A549 treated with Mapracorat at 1 μM for 4 hours (cell line): ENCODE data around the gene HOXD1. TPM values are rescaled to one million over a fixed set of nuclear protein-coding genes. Genes with fewer than 3 reads are reported as not detected.

Source experiments
- total RNA-seq: library from RNA; stranded (reverse); fragments of 200-300 nt; extraction: Qiagen RNA extraction; gene quantifications from 5 replicates; pipeline ENCODE4 v1.2.3, GENCODE V29; 2022

The HOXD1 gene
- total RNA-seq, result 0.06 to 0.19 TPM (median 0.17 TPM) in 5 replicates

GRCh38 chr2:176187899-176188773, at the start of gene HOXD1:
Gene HOXD1, plus strand, starts transcription at chr2:176188668. Its CDS starts 134 bp downstream, at chr2:176188802.

GRCh38 chr2:176151442-176152287, 36.8 kb upstream of the HOXD1 start, which contains the start of gene HOXD4:
Gene HOXD4, plus strand, starts transcription at chr2:176151550. Its CDS starts 84 bp downstream, at chr2:176151634.

GRCh38 chr2:176156807-176157498, 31.5 kb upstream of the HOXD1 start, which contains the start of gene HOXD3:
Gene HOXD3, plus strand, starts transcription at chr2:176157307. Its CDS starts 11,808 bp downstream, at chr2:176169115.

Other genes with a start within 250 kb of the HOXD1 start
- 9.5 to 15.9 TPM (median 13.8 TPM) in 5 replicates for gene LNPK, start 186.4 kb upstream of the HOXD1 start, total RNA-seq
- gene EVX2, start 104.7 kb upstream of the HOXD1 start, total RNA-seq, result not detected in 5 replicates
- gene HOXD13, start 95.9 kb upstream of the HOXD1 start, total RNA-seq, result 0.12 to 0.30 TPM (median 0.22 TPM) in 5 replicates
- not detected in 5 replicates for gene HOXD12, start 88.9 kb upstream of the HOXD1 start, total RNA-seq
- gene HOXD11, start 81.4 kb upstream of the HOXD1 start, total RNA-seq, result 5.6 to 8.0 TPM (median 6.2 TPM) in 5 replicates
- 4.4 to 6.4 TPM (median 5.4 TPM) in 5 replicates for gene HOXD10, start 71.9 kb upstream of the HOXD1 start, total RNA-seq
- 1.1 to 1.8 TPM (median 1.6 TPM) in 5 replicates for gene HOXD9, start 65.9 kb upstream of the HOXD1 start, total RNA-seq
- gene HOXD8, start 59.0 kb upstream of the HOXD1 start, total RNA-seq, result 4.6 to 6.0 TPM (median 5.6 TPM) in 5 replicates
- 0.27 to 0.67 TPM (median 0.50 TPM) in 5 replicates for gene HOXD4, start 37.1 kb upstream of the HOXD1 start, total RNA-seq
- gene HOXD3, start 31.4 kb upstream of the HOXD1 start, total RNA-seq, result 0.20 to 0.30 TPM in 2 of 5 replicates, not detected in the others
- gene MTX2, start 80.8 kb downstream of the HOXD1 start, total RNA-seq, result 40.3 to 46.4 TPM (median 41.8 TPM) in 5 replicates